Smooth muscle cell (in vitro differentiated cells): Measurements from ENCODE around the gene LRRC7. TPM values are rescaled to one million over a fixed set of nuclear protein-coding genes. Genes with fewer than 3 reads are reported as not detected.

Source experiments
- DNase-seq: peaks from one replicate; lab custom pipeline; 2025; ENCODE audit not compliant: unreplicated experiment; lab: John Stamatoyannopoulos, UW
- H2AFZ ChIP-seq: fragments of 200-600 bp; sonication (generic); 2 replicates; pipeline ENCODE4 v1.6.0; 2016; ENCODE audit warnings: antibody characterized with exemption, low read depth, mild to moderate bottlenecking
- H3F3A ChIP-seq: fragments of 200-600 bp; sonication (generic); 2 replicates; pipeline ENCODE4 v1.6.0; 2017; ENCODE audit warnings: antibody characterized with exemption, low read depth
- H3K27ac ChIP-seq: fragments of 200-600 bp; sonication (generic); 2 replicates; pipeline ENCODE4 v1.5.1; 2016; ENCODE audit warnings: low read depth, mild to moderate bottlenecking
- H3K27me3 ChIP-seq: fragments of 200-600 bp; sonication (generic); 2 replicates; pipeline ENCODE4 v1.6.1; 2016; ENCODE audit warnings: low read depth, mild to moderate bottlenecking
- H3K36me3 ChIP-seq: fragments of 200-600 bp; sonication (generic); 2 replicates; pipeline ENCODE4 v1.5.1; 2016; ENCODE audit warnings: low read depth
- H3K4me1 ChIP-seq: fragments of 200-600 bp; sonication (generic); 2 replicates; pipeline ENCODE4 v1.5.1; 2016; ENCODE audit warnings: low read depth
- H3K4me2 ChIP-seq: fragments of 200-600 bp; sonication (generic); 2 replicates; pipeline ENCODE4 v1.6.0; 2016; ENCODE audit warnings: mild to moderate bottlenecking
- H3K4me3 ChIP-seq: fragments of 200-600 bp; sonication (generic); 2 replicates; pipeline ENCODE4 v1.5.1; 2016; ENCODE audit warnings: mild to moderate bottlenecking
- H3K79me2 ChIP-seq: fragments of 200-600 bp; sonication (generic); 2 replicates; pipeline ENCODE4 v1.6.0; 2016; ENCODE audit warnings: low read depth, mild to moderate bottlenecking
- H3K9ac ChIP-seq: fragments of 200-600 bp; sonication (generic); 2 replicates; pipeline ENCODE4 v1.6.0; 2016; ENCODE audit warnings: low read depth
- H3K9me3 ChIP-seq: fragments of 200-600 bp; sonication (generic); replicated peaks from 2 replicates; pipeline ENCODE4 v1.5.1; 2016; ENCODE audit warnings: low read depth
- H4K20me1 ChIP-seq: fragments of 200-600 bp; sonication (generic); 2 replicates; pipeline ENCODE4 v1.6.0; 2016; ENCODE audit warnings: low read depth
- WGBS: methylation state at CpG from one replicate; pipeline ENCODE4 v1.1.7; 2016; ENCODE audit warnings: low lambda C conversion rate; 5-methylcytosine and 5-hydroxymethylcytosine counted together
- polyA plus RNA-seq: library from polyadenylated mRNA; unstranded; fragments of >200 nt; fragmentation: Nextera tagmentation; extraction: Ambion mirVana; gene quantifications from 2 replicates; pipeline ENCODE4 v1.2.1, GENCODE V29; 2016
- total RNA-seq: library from RNA; depleted of rRNA; stranded (reverse); fragments of >200 nt; gene quantifications from 2 replicates; pipeline ENCODE4 v1.2.3, GENCODE V29; 2014
- TF ChIP-seq, protein P1 (sequence below): fragments of 200-600 bp; sonication (generic); IDR thresholded peaks from 2 replicates; pipeline ENCODE4 v1.5.1; 2017; ENCODE audit warnings: borderline replicate concordance, mild to moderate bottlenecking, antibody characterized with exemption; ENCODE audit not compliant: insufficient read depth, poor library complexity, severe bottlenecking

The LRRC7 gene
- total and polyA plus RNA-seq, 2 experiments from 2014 or later: 0.04 to 0.06 TPM

GRCh38 chr1:69750638-69751037 is 182.9 kb downstream of the LRRC7 start:
- Histone ChIP-seq H3K4me1 (no peaks in the 10 kb centered on the region), H3F3A (no peaks in the 10 kb centered on the region), H3K9me3 (no peaks in the 10 kb centered on the region), H3K27me3 (no peaks in the 10 kb centered on the region), H2AFZ (no peak overlapping the region), H4K20me1 (no peaks in the 10 kb centered on the region), H3K4me3 (no peak overlapping the region), H3K79me2 (no peaks in the 10 kb centered on the region), H3K36me3 (no peaks in the 10 kb centered on the region), H3K27ac (no peak overlapping the region), H3K4me2 (no peak overlapping the region), H3K9ac (no peak overlapping the region)
- TF ChIP-seq, protein P1, sequence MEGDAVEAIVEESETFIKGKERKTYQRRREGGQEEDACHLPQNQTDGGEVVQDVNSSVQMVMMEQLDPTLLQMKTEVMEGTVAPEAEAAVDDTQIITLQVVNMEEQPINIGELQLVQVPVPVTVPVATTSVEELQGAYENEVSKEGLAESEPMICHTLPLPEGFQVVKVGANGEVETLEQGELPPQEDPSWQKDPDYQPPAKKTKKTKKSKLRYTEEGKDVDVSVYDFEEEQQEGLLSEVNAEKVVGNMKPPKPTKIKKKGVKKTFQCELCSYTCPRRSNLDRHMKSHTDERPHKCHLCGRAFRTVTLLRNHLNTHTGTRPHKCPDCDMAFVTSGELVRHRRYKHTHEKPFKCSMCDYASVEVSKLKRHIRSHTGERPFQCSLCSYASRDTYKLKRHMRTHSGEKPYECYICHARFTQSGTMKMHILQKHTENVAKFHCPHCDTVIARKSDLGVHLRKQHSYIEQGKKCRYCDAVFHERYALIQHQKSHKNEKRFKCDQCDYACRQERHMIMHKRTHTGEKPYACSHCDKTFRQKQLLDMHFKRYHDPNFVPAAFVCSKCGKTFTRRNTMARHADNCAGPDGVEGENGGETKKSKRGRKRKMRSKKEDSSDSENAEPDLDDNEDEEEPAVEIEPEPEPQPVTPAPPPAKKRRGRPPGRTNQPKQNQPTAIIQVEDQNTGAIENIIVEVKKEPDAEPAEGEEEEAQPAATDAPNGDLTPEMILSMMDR: no peak
- WGBS: 100% methylated on average over 1 of the region's 1 CpG
- no peak for DNase-seq

- Histone ChIP-seq H3K36me3 (no peaks in the 10 kb centered on the region), H4K20me1 (no peaks in the 10 kb centered on the region), H3K27ac (no peak overlapping the region), H3K79me2 (no peaks in the 10 kb centered on the region), H2AFZ (no peak overlapping the region), H3K4me2 (no peak overlapping the region), H3F3A (no peaks in the 10 kb centered on the region), H3K27me3 (no peaks in the 10 kb centered on the region), H3K4me1 (no peaks in the 10 kb centered on the region), H3K4me3 (no peak overlapping the region), H3K9ac (no peak overlapping the region), H3K9me3 (no peaks in the 10 kb centered on the region)
- TF ChIP-seq, protein P1: no peak
- 93% methylated on average over 2 of the region's 2 CpGs for WGBS
- no peak for DNase-seq
Observed at GRCh38 chr1:69752831-69753230, 185.1 kb downstream of the LRRC7 start.

DNA sequence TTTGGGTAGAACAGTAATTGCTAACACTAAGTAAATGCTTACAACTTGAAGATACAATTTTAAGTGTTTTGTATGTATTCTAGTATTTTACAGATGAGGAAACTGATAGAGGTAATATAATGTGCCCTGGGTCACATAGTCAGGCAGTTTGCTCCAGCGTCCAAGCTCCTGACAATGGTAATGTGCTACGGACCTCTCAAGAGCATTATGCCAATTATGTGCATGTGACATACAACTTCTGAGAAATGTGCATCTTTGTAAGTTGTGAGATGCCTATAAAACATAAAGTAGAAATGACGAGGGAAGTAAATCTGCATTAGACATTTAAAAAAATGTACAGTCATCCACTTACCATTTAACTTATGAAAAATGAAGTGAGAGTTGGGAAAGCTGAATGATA is 186.8 kb downstream of the LRRC7 start:
- Histone ChIP-seq H3K9me3 (no peaks in the 10 kb centered on the region), H3K27me3 (no peaks in the 10 kb centered on the region), H3K27ac (no peak overlapping the region), H3F3A (no peaks in the 10 kb centered on the region), H4K20me1 (no peaks in the 10 kb centered on the region), H3K9ac (no peak overlapping the region), H3K36me3 (no peaks in the 10 kb centered on the region), H2AFZ (no peak overlapping the region), H3K79me2 (no peaks in the 10 kb centered on the region), H3K4me3 (no peak overlapping the region), H3K4me2 (no peak overlapping the region), H3K4me1 (no peaks in the 10 kb centered on the region)
- TF ChIP-seq, protein P1: no peak
- WGBS: 86% methylated on average over 3 of the region's 3 CpGs
- no peak for DNase-seq

DNA sequence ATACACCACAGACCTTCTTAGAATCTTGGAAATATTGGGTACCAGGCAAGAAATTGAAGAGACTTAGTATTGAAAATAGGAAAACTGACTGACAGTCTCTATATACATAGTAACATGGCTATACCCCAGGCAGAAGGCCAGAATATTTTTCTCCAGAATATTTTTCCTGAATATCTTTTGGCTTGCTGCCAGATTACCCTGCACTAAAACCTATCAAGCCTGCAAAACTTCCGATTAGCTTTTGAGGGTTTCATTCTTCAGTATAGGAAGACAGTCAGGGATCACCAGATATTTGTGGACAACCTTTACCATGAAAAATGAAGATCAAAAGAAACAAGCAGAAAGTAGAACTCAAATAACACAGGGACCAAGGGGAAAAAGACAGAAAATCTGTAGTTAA is 187.9 kb downstream of the LRRC7 start:
- 52% methylated on average over 1 of the region's 1 CpG for WGBS
- Histone ChIP-seq H3K9me3 (no peaks in the 10 kb centered on the region), H3K4me3 (no peak overlapping the region), H3K79me2 (no peaks in the 10 kb centered on the region), H2AFZ (no peak overlapping the region), H3K4me1 (no peaks in the 10 kb centered on the region), H3K36me3 (no peaks in the 10 kb centered on the region), H3K27ac (no peak overlapping the region), H3K4me2 (no peak overlapping the region), H3K27me3 (no peaks in the 10 kb centered on the region), H3K9ac (no peak overlapping the region), H3F3A (no peaks in the 10 kb centered on the region), H4K20me1 (no peaks in the 10 kb centered on the region)
- DNase-seq: no peak
- TF ChIP-seq, protein P1: no peak
